ENCODE results near the gene TEX12. TPM values are rescaled to one million over a fixed set of nuclear protein-coding genes. Genes with fewer than 3 reads are reported as not detected.
"Not testable (repeated sequence)": the region's sequence is repeated elsewhere in the genome, so short reads cannot be mapped to it uniquely, and the experiment has no call there.

The TEX12 gene
- under 1 TPM in 2 of 4 donors, not detected in 2; 0.17 to 0.28 TPM for polyA plus RNA-seq (ENCODE audit: insufficient read length in 4 of 4)

- DNase-seq (ENCODE audit: low read depth in 4 of 4, low spot score in 3 of 4) = no peak
Observed at GRCh38 chr11:112167145-112167544, at the start of gene TEX12. Gene TEX12 (plus strand): TSS chr11:112167372. CDS start chr11:112169269, 1,897 bp downstream.

GRCh38 chr11:112118176-112118575, 49.0 kb upstream of the TEX12 start:
- DNase-seq (ENCODE audit: low read depth in 4 of 4, low spot score in 3 of 4) = no peak

- no peak for DNase-seq (ENCODE audit: low read depth in 4 of 4, low spot score in 3 of 4)
Observed at GRCh38 chr11:112121981-112122615, 45.1 kb upstream of the TEX12 start.

- no peak for DNase-seq (ENCODE audit: low read depth in 4 of 4, low spot score in 3 of 4)
Observed at GRCh38 chr11:112123129-112123528, 44.0 kb upstream of the TEX12 start.

GRCh38 chr11:112127056-112127455, 40.1 kb upstream of the TEX12 start:
- DNase-seq (ENCODE audit: low read depth in 4 of 4, low spot score in 3 of 4) = no peak

GRCh38 chr11:112128483-112129121, 38.6 kb upstream of the TEX12 start:
- peak in 1 of 4 donors; percentile 7 for DNase-seq (ENCODE audit: low read depth in 4 of 4, low spot score in 3 of 4)

- DNase-seq (ENCODE audit: low read depth in 4 of 4, low spot score in 3 of 4) = no peak
Observed at GRCh38 chr11:112129656-112130055, 37.5 kb upstream of the TEX12 start.

GRCh38 chr11:112132737-112133136, 34.4 kb upstream of the TEX12 start:
- DNase-seq (ENCODE audit: low read depth in 4 of 4, low spot score in 3 of 4) = no peak

- no peak for DNase-seq (ENCODE audit: low read depth in 4 of 4, low spot score in 3 of 4)
Observed at GRCh38 chr11:112134473-112134872, 32.7 kb upstream of the TEX12 start.

GRCh38 chr11:112143597-112143996, 23.6 kb upstream of the TEX12 start:
- DNase-seq (ENCODE audit: low read depth in 4 of 4, low spot score in 3 of 4) = no peak

- DNase-seq (ENCODE audit: low read depth in 4 of 4, low spot score in 3 of 4) = no peak
Observed at GRCh38 chr11:112150517-112150916, 16.7 kb upstream of the TEX12 start.

- no peak for DNase-seq (ENCODE audit: low read depth in 4 of 4, low spot score in 3 of 4)
Observed at GRCh38 chr11:112156153-112156955, 10.8 kb upstream of the TEX12 start.

- DNase-seq (ENCODE audit: low read depth in 4 of 4, low spot score in 3 of 4) = no peak
Observed at GRCh38 chr11:112156956-112157766, 10.0 kb upstream of the TEX12 start.

- DNase-seq (ENCODE audit: low read depth in 4 of 4, low spot score in 3 of 4) = no peak
Observed at GRCh38 chr11:112159098-112160065, 7.8 kb upstream of the TEX12 start.

- DNase-seq (ENCODE audit: low read depth in 4 of 4, low spot score in 3 of 4) = no peak
Observed at GRCh38 chr11:112160091-112160848, 6.9 kb upstream of the TEX12 start.

- DNase-seq (ENCODE audit: low read depth in 4 of 4, low spot score in 3 of 4) = no peak
Observed at GRCh38 chr11:112161012-112161411, 6.2 kb upstream of the TEX12 start.

GRCh38 chr11:112162200-112162599, 5.0 kb upstream of the TEX12 start:
- DNase-seq (ENCODE audit: low read depth in 4 of 4, low spot score in 3 of 4) = not testable (repeated sequence)

GRCh38 chr11:112162761-112163546, 4.2 kb upstream of the TEX12 start:
- no peak for DNase-seq (ENCODE audit: low read depth in 4 of 4, low spot score in 3 of 4)

All from right renal pelvis (tissue), 4 donors.